Measurements from ENCODE around the gene ARID1B.

Gene ARID1B

DNA sequence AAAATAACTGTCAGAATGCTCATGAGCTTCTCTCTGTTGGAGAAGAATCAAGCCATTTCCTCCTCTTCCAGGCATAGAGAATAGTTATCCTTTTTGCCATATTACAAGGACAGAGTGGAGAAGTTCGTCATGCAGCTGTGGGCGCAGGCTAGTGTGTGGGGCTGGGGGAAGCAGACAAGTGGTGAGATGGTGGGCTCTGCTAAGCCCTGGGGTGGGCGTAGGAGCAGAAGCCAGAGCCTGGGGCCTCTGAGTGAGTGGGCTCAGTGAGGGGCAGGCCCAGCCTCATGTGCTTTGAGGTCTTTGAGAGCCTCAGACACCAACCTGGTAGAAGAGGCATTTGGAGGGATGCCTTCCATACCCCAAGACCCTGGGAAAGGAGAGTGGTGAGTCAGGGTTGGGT lies 19.4 kb downstream of the ARID1B start:
- TF ChIP-seq, protein P1, sequence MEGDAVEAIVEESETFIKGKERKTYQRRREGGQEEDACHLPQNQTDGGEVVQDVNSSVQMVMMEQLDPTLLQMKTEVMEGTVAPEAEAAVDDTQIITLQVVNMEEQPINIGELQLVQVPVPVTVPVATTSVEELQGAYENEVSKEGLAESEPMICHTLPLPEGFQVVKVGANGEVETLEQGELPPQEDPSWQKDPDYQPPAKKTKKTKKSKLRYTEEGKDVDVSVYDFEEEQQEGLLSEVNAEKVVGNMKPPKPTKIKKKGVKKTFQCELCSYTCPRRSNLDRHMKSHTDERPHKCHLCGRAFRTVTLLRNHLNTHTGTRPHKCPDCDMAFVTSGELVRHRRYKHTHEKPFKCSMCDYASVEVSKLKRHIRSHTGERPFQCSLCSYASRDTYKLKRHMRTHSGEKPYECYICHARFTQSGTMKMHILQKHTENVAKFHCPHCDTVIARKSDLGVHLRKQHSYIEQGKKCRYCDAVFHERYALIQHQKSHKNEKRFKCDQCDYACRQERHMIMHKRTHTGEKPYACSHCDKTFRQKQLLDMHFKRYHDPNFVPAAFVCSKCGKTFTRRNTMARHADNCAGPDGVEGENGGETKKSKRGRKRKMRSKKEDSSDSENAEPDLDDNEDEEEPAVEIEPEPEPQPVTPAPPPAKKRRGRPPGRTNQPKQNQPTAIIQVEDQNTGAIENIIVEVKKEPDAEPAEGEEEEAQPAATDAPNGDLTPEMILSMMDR (IDR thresholded peaks at IDR 0.05; ENCODE audit: borderline replicate concordance, extremely low read depth, low read length, poor library complexity, severe bottlenecking): no peak
- no peak for TF ChIP-seq EZH2 (IDR thresholded peaks at IDR 0.05; ENCODE audit: borderline replicate concordance, low read depth, low read length, severe bottlenecking)
- DNase-seq (no peak), ATAC-seq (ENCODE audit: insufficient read depth, low read depth) (no peak)
- H3K36me3 ChIP-seq (ENCODE audit: insufficient read depth, low read length): peaks cover 19% of the 10 kb centered on the region
- no peak overlapping the region for H2AFZ ChIP-seq (ENCODE audit: low read depth, low read length)
- H3K4me2 ChIP-seq (ENCODE audit: insufficient read depth, low read length): no peak overlapping the region
- no peaks in the 10 kb centered on the region for H3K9me3 ChIP-seq (ENCODE audit: insufficient read depth, low read length, severe bottlenecking)
- peaks cover 83% of the 10 kb centered on the region for H4K20me1 ChIP-seq (ENCODE audit: insufficient read depth, low read length)
- H3K4me3 ChIP-seq (ENCODE audit: low read depth in 1 of 2, low read length in 2 of 2): no peak overlapping the region
- no peaks in the 10 kb centered on the region for H3K27me3 ChIP-seq (ENCODE audit: insufficient read depth, low read length, poor library complexity)
- no peak overlapping the region for H3K27ac ChIP-seq (ENCODE audit: low read length)
- H3K9ac ChIP-seq (ENCODE audit: low read depth, low read length): no peak overlapping the region
- H3K79me2 ChIP-seq (ENCODE audit: insufficient read depth, low read length): peaks cover 100% of the 10 kb centered on the region
- 0 out of 2 replicates have a peak, but pooled peaks cover 3% of the 10 kb centered on the region for H3K4me1 ChIP-seq (ENCODE audit: insufficient read depth, low read length)

- no peaks in the 10 kb centered on the region for H3K9me3 ChIP-seq (ENCODE audit: insufficient read depth, low read length, severe bottlenecking)
- peaks cover 100% of the 10 kb centered on the region for H3K79me2 ChIP-seq (ENCODE audit: insufficient read depth, low read length)
- no peak for DNase-seq
- peaks cover 77% of the 10 kb centered on the region for H4K20me1 ChIP-seq (ENCODE audit: insufficient read depth, low read length)
- no peak overlapping the region for H3K4me2 ChIP-seq (ENCODE audit: insufficient read depth, low read length)
- H3K4me3 ChIP-seq (ENCODE audit: low read depth in 1 of 2, low read length in 2 of 2): no peak overlapping the region
- no peak overlapping the region for H2AFZ ChIP-seq (ENCODE audit: low read depth, low read length)
- no peak overlapping the region for H3K27ac ChIP-seq (ENCODE audit: low read length)
- H3K4me1 ChIP-seq (ENCODE audit: insufficient read depth, low read length): 0 out of 2 replicates have a peak, but pooled peaks cover 3% of the 10 kb centered on the region
- H3K27me3 ChIP-seq (ENCODE audit: insufficient read depth, low read length, poor library complexity): no peaks in the 10 kb centered on the region
- no peak overlapping the region for H3K9ac ChIP-seq (ENCODE audit: low read depth, low read length)
- no peak for ATAC-seq (ENCODE audit: insufficient read depth, low read depth)
- no peak for TF ChIP-seq EZH2 (IDR thresholded peaks at IDR 0.05; ENCODE audit: borderline replicate concordance, low read depth, low read length, severe bottlenecking)
- H3K36me3 ChIP-seq (ENCODE audit: insufficient read depth, low read length): peaks cover 19% of the 10 kb centered on the region
Observed at GRCh38 chr6:156797901-156798735, 20.9 kb downstream of the ARID1B start.

DNA sequence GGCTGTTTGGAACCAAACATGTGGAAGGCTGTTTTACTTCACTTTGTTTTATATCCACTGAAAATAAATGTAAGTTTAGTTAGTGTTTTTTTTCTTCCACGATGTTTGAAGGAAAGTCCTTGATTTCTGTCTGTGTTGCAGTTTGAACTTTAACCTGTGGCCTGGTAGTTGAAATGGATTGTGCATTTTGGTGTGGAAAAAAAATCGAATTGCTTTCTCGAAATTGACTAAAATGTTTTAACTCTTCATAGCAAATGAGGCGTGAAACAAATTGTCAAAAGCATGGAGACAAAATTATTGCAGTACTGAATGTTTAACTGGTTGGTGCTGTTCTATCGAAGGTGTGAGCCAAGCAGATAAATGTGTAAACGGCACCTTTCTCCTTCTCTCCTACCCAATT lies 24.5 kb downstream of the ARID1B start:
- H3K9me3 ChIP-seq (ENCODE audit: insufficient read depth, low read length, severe bottlenecking): no peaks in the 10 kb centered on the region
- no peak overlapping the region for H2AFZ ChIP-seq (ENCODE audit: low read depth, low read length)
- H3K9ac ChIP-seq (ENCODE audit: low read depth, low read length): no peak overlapping the region
- ATAC-seq (ENCODE audit: insufficient read depth, low read depth): no peak
- peaks cover 78% of the 10 kb centered on the region for H4K20me1 ChIP-seq (ENCODE audit: insufficient read depth, low read length)
- no peak overlapping the region for H3K4me2 ChIP-seq (ENCODE audit: insufficient read depth, low read length)
- H3K36me3 ChIP-seq (ENCODE audit: insufficient read depth, low read length): peaks cover 19% of the 10 kb centered on the region
- no peaks in the 10 kb centered on the region for H3K4me1 ChIP-seq (ENCODE audit: insufficient read depth, low read length)
- no peaks in the 10 kb centered on the region for H3K27me3 ChIP-seq (ENCODE audit: insufficient read depth, low read length, poor library complexity)
- TF ChIP-seq, protein P1 (IDR thresholded peaks at IDR 0.05; ENCODE audit: borderline replicate concordance, extremely low read depth, low read length, poor library complexity, severe bottlenecking): no peak
- H3K79me2 ChIP-seq (ENCODE audit: insufficient read depth, low read length): peaks cover 100% of the 10 kb centered on the region
- H3K4me3 ChIP-seq (ENCODE audit: low read depth in 1 of 2, low read length in 2 of 2): no peak overlapping the region
- no peak overlapping the region for H3K27ac ChIP-seq (ENCODE audit: low read length)
- DNase-seq: no peak

DNA sequence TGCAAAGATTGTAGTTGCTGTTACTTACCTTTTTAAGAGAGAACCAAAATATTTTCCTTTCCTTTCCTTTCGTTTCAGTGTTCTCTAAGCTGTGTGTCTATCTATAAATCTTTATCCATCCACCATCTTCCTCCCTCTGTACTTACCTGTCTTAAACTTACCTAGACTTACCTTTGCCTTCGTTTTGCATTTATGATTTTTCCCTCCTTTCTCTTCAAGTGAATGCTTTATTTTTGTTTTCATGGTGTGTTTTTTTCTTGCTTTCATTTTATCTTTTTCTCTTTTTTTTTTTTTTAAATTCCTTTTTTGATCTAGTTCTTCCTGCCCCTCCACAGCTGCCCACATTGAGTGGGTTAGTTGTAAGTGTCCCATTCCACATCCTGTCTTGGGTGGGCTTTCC lies 26.2 kb downstream of the ARID1B start:
- peaks cover 77% of the 10 kb centered on the region for H4K20me1 ChIP-seq (ENCODE audit: insufficient read depth, low read length)
- H3K9ac ChIP-seq (ENCODE audit: low read depth, low read length): no peak overlapping the region
- H3K4me3 ChIP-seq (ENCODE audit: low read depth in 1 of 2, low read length in 2 of 2): no peak overlapping the region
- DNase-seq (no peak), ATAC-seq (ENCODE audit: insufficient read depth, low read depth) (no peak)
- no peak overlapping the region for H2AFZ ChIP-seq (ENCODE audit: low read depth, low read length)
- TF ChIP-seq, protein P1 (IDR thresholded peaks at IDR 0.05; ENCODE audit: borderline replicate concordance, extremely low read depth, low read length, poor library complexity, severe bottlenecking): no peak
- no peak for TF ChIP-seq EZH2 (IDR thresholded peaks at IDR 0.05; ENCODE audit: borderline replicate concordance, low read depth, low read length, severe bottlenecking)
- H3K4me1 ChIP-seq (ENCODE audit: insufficient read depth, low read length): no peaks in the 10 kb centered on the region
- peaks cover 100% of the 10 kb centered on the region for H3K79me2 ChIP-seq (ENCODE audit: insufficient read depth, low read length)
- no peaks in the 10 kb centered on the region for H3K27me3 ChIP-seq (ENCODE audit: insufficient read depth, low read length, poor library complexity)
- no peaks in the 10 kb centered on the region for H3K9me3 ChIP-seq (ENCODE audit: insufficient read depth, low read length, severe bottlenecking)
- no peak overlapping the region for H3K4me2 ChIP-seq (ENCODE audit: insufficient read depth, low read length)
- no peak overlapping the region for H3K27ac ChIP-seq (ENCODE audit: low read length)
- peaks cover 10% of the 10 kb centered on the region; the same call in 1 of the 2 replicates for H3K36me3 ChIP-seq (ENCODE audit: insufficient read depth, low read length)

Data from DND-41 (cell line).